Prostate gland (tissue), 2 donors: ENCODE measurements around the gene E2F3.

Experiments used
- CTCF ChIP-seq, 4 experiments: fragments of 200-600 bp in 2 of 4; fragments of 450-650 bp in 2 of 4; sonication (generic) in 2 of 4; IDR thresholded peaks; 1 replicate in 3 of 4; 2 replicates in 1 of 4; pipeline ENCODE4 v1.5.1; 2016 to 2019; ENCODE audit warnings: antibody characterized with exemption in 4 of 4, mild to moderate bottlenecking in 2 of 4, moderate library complexity in 2 of 4
- POLR2A ChIP-seq: fragments of 450-650 bp; IDR thresholded peaks from one replicate; pipeline ENCODE4 v1.6.1; 2016; ENCODE audit warnings: antibody characterized with exemption, mild to moderate bottlenecking
- POLR2AphosphoS5 ChIP-seq: sonication (generic); formaldehyde crosslinking; IDR thresholded peaks from one replicate; pipeline ENCODE4 v1.6.1; 2017; ENCODE audit warnings: antibody characterized with exemption

GRCh38 chr6:20498041-20498385 lies 96.3 kb downstream of the E2F3 start:
- no peak for TF ChIP-seq POLR2AphosphoS5
- no peak for TF ChIP-seq CTCF (IDR thresholded peaks at IDR 0.05)
- no peak for TF ChIP-seq POLR2A
